GM18861 (cell line): ENCODE results near the gene IBTK.
A peak's percentile ranks its signal among the peaks of the same experiment; 100 is the strongest.
"Not testable (repeated sequence)": the region's sequence is repeated elsewhere in the genome, so short reads cannot be mapped to it uniquely, and the experiment has no call there.

Experiments used
- ATAC-seq: cut with Tn5 transposase; IDR thresholded peaks from one replicate; pipeline ENCODE4 v1.9.1; 2021; ENCODE audit not compliant: unreplicated experiment

IBTK gene

GRCh38 chr6:82247505-82248272, at the start of gene IBTK:
TSS of gene IBTK (minus strand) at chr6:82247744. CDS start at chr6:82240486, 7,258 bp downstream.
- peak; percentile 87 for ATAC-seq

GRCh38 chr6:82283771-82284410, 36.3 kb upstream of the IBTK start:
- ATAC-seq, result no peak

- not testable (repeated sequence) for ATAC-seq
These were observed 34.0 kb upstream of the IBTK start for GRCh38 chr6:82281550-82281949.

GRCh38 chr6:82277686-82278085, 30.1 kb upstream of the IBTK start:
- ATAC-seq, result no peak

GRCh38 chr6:82275686-82276085, 28.1 kb upstream of the IBTK start:
- ATAC-seq, result no peak

GRCh38 chr6:82273295-82273694, 25.8 kb upstream of the IBTK start:
- ATAC-seq, result no peak

GRCh38 chr6:82270881-82271635, 23.5 kb upstream of the IBTK start:
- ATAC-seq, result peak; percentile 78

GRCh38 chr6:82268301-82268846, 20.8 kb upstream of the IBTK start:
- ATAC-seq, result no peak

GRCh38 chr6:82264824-82265223, 17.3 kb upstream of the IBTK start:
- no peak for ATAC-seq

GRCh38 chr6:82264321-82264720, 16.8 kb upstream of the IBTK start:
- no peak for ATAC-seq

GRCh38 chr6:82263916-82264315, 16.4 kb upstream of the IBTK start:
- no peak for ATAC-seq

- ATAC-seq, result no peak
These were observed 13.6 kb upstream of the IBTK start for GRCh38 chr6:82260997-82261732.

GRCh38 chr6:82259389-82259788, 11.8 kb upstream of the IBTK start:
- no peak for ATAC-seq

GRCh38 chr6:82257088-82257774, 9.7 kb upstream of the IBTK start:
- ATAC-seq, result no peak

GRCh38 chr6:82254722-82255121, 7.2 kb upstream of the IBTK start:
- not testable (repeated sequence) for ATAC-seq

GRCh38 chr6:82251942-82252341, 4.4 kb upstream of the IBTK start:
- no peak for ATAC-seq

GRCh38 chr6:82249381-82250253, 2.1 kb upstream of the IBTK start:
- no peak for ATAC-seq

- peak; percentile 38 for ATAC-seq
These were observed 760 bp upstream of the IBTK start for GRCh38 chr6:82248273-82248735.
